Measurements from ENCODE around the gene UBE3C. TPM values are rescaled to one million over a fixed set of nuclear protein-coding genes. Genes with fewer than 3 reads are reported as not detected.

UBE3C gene
- polyA plus RNA-seq, 1 donor, result 36.3 TPM

GRCh38 chr7:157295338-157295737 is 156.6 kb downstream of the UBE3C start:
- DNase-seq, result no peak

- DNase-seq, result no peak
These were observed 158.5 kb downstream of the UBE3C start for GRCh38 chr7:157297185-157297584.

GRCh38 chr7:157299317-157299612 is 160.5 kb downstream of the UBE3C start:
- no peak for DNase-seq

- no peak for DNase-seq
These were observed 161.1 kb downstream of the UBE3C start for GRCh38 chr7:157299613-157300368.

GRCh38 chr7:157300369-157300825 is 161.7 kb downstream of the UBE3C start:
- peak; percentile 69 for DNase-seq

GRCh38 chr7:157301610-157302120 is 162.9 kb downstream of the UBE3C start:
- DNase-seq, result no peak

GRCh38 chr7:157306846-157307838 is 168.4 kb downstream of the UBE3C start:
- DNase-seq, result peak; percentile 57

- DNase-seq, result no peak
These were observed 171.4 kb downstream of the UBE3C start for GRCh38 chr7:157309988-157310668.

GRCh38 chr7:157310676-157311185 is 172.0 kb downstream of the UBE3C start:
- no peak for DNase-seq

- no peak for DNase-seq
These were observed 174.2 kb downstream of the UBE3C start for GRCh38 chr7:157312941-157313340.

- DNase-seq, result no peak
These were observed 174.9 kb downstream of the UBE3C start for GRCh38 chr7:157313645-157314044.

GRCh38 chr7:157318015-157318706 is 179.4 kb downstream of the UBE3C start:
- DNase-seq, result no peak

Other genes with a start within 250 kb of the UBE3C start
- 26.3 TPM for gene LMBR1, start 245.7 kb upstream of the UBE3C start, polyA plus RNA-seq (ENCODE audit: insufficient read length)
- 17.3 TPM for gene NOM1, start 189.2 kb upstream of the UBE3C start, polyA plus RNA-seq (ENCODE audit: insufficient read length)
- gene MNX1, start 128.3 kb upstream of the UBE3C start, polyA plus RNA-seq (ENCODE audit: insufficient read length), result 0.09 TPM
- gene DNAJB6, start 198.1 kb downstream of the UBE3C start, polyA plus RNA-seq (ENCODE audit: insufficient read length), result 142 TPM

All from hindlimb muscle (tissue), 1 donor.